IgD-negative memory B cell (primary cell): ENCODE data around the gene SLC9A2. TPM values are rescaled to one million over a fixed set of nuclear protein-coding genes. Genes with fewer than 3 reads are reported as not detected.

Experiments used
- H3K27ac Mint-ChIP-seq, 3 donors: one replicate each; pipeline ENCODE4 v1.8.0; 2020 to 2022; ENCODE audit warnings: mild to moderate bottlenecking in 3 of 3, mixed read lengths in 3 of 3, moderate library complexity in 1 of 3
- H3K27me3 Mint-ChIP-seq: one replicate; pipeline ENCODE4 v1.8.0; 2021; ENCODE audit warnings: mixed read lengths
- H3K36me3 Mint-ChIP-seq: one replicate; pipeline ENCODE4 v1.8.0; 2020; ENCODE audit warnings: mild to moderate bottlenecking, mixed read lengths
- H3K4me1 Mint-ChIP-seq, 3 donors: one replicate each; pipeline ENCODE4 v1.8.0; 2020 to 2022; ENCODE audit warnings: mixed read lengths in 3 of 3, mild to moderate bottlenecking in 1 of 3
- H3K4me3 Mint-ChIP-seq, 4 donors: one replicate each; pipeline ENCODE4 v1.8.0; 2020 to 2022; ENCODE audit warnings: mild to moderate bottlenecking in 4 of 4, mixed read lengths in 4 of 4, moderate library complexity in 3 of 4
- H3K9me3 Mint-ChIP-seq, 3 donors: one replicate each; pipeline ENCODE4 v1.8.0; 2020 to 2021; ENCODE audit warnings: mixed read lengths in 3 of 3, mild to moderate bottlenecking in 1 of 3
- polyA plus RNA-seq: library from polyadenylated mRNA; unstranded; fragments of 300-500 nt; fragmentation: Illumina TruSeq; gene quantifications from one replicate; pipeline ENCODE4 v1.2.3, GENCODE V29; 2021

SLC9A2 gene
- polyA plus RNA-seq, 1 donor from 2014 or later, result not detected

DNA sequence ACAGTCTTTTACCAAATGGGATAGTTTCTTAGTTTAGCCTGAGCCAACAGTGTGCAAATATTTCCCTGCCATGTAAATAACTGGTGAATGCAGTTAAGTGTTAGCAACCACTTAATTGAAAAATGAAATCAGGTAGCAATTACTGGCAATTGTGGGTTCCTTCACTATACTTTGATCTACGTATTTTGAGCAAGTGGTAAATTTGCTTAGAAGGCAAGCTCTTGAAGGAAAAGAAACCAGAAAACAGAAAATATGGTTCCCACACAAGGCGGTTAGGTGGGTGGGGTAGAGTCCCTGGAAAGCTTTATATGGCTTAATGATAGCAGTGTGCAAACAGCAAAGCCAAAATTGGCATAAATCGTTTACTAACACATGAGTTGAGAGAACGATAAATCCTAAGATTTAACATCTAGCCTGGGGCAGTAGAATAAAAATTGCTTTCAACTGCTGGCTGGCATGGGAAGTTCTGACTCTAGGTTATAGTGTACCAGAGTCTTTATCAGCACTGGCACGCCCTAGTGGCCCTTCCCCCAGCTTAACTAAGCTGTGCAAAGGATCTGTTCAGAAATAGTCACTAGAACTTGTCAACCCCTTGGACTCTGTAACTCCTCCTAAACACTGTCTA is 17.0 kb downstream of the SLC9A2 start:
- Mint-ChIP-seq H3K36me3 (no peaks in the 10 kb centered on the region), H3K9me3 (no peaks in the 10 kb centered on the region), H3K27ac (no peak overlapping the region), H3K4me1 (no peaks in the 10 kb centered on the region), H3K4me3 (no peak overlapping the region), H3K27me3 (no peaks in the 10 kb centered on the region)

DNA sequence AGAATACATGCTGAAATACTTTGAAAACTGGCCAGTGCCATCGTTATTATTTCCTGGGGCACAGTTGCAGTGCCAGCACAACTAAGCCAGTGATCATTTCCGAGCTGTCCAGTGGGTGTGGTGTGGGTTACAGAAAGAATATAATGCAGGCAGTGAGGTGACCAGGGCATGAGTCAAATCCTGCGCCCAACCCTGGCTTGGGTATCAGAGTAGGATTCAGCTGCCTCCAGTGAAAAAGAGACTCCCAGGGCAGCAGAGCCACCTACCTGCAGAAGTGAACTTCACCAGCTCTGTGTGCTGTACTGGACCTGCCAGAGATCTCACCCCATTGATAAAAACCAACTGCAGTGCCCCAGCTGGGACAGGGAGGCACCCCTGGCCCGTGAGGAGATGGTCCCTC is 18.0 kb downstream of the SLC9A2 start:
- no peak overlapping the region for H3K4me3 Mint-ChIP-seq
- H3K27ac Mint-ChIP-seq, result no peak overlapping the region
- H3K36me3 Mint-ChIP-seq, result no peaks in the 10 kb centered on the region
- no peaks in the 10 kb centered on the region for H3K9me3 Mint-ChIP-seq
- H3K27me3 Mint-ChIP-seq, result no peaks in the 10 kb centered on the region
- no peaks in the 10 kb centered on the region for H3K4me1 Mint-ChIP-seq

DNA sequence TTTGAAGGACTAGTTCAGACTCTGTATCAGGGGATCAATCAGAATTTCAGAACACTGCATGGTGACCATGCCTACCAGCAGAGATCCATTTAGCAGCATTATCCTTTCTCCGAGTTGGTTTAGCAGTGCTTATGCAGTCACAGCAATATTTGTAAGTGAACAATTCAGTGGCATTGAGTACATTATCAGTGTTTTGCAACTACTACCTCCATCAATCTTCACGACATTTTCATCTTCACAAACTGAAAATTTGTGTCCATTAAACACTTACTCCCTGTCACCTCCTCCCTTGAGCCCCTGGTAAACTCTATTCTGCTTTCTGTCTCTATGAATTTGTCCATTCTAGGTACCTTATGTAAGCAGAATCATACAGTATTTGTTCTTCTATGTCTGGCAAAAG is 20.1 kb downstream of the SLC9A2 start:
- Mint-ChIP-seq H3K9me3 (no peaks in the 10 kb centered on the region), H3K27ac (no peak overlapping the region), H3K27me3 (no peaks in the 10 kb centered on the region), H3K4me3 (no peak overlapping the region), H3K36me3 (no peaks in the 10 kb centered on the region), H3K4me1 (no peaks in the 10 kb centered on the region)

DNA sequence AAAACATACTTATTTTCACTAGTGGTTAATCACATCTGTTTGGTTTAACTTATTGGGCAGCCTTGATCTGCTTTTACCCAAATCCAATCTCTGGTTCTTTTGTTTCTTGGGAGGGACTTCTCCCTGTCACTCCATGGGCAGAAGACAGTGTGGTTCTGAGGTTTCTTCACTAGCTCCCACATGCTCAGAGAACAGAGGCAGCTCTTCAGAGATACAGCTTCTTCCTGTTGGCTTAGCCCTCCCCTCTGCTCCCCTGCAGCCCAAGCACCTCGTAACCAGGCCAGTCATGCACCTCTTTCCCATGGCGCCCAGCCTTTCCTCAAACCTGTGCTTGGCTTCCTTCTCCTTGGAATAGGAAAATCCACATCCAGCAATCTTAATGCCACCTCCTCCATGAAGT is 32.8 kb downstream of the SLC9A2 start:
- Mint-ChIP-seq H3K36me3 (peaks cover 3% of the 10 kb centered on the region), H3K4me3 (no peak overlapping the region), H3K27me3 (peaks cover 8% of the 10 kb centered on the region), H3K9me3 (peaks cover 0 to 10% (median 7%) of the 10 kb centered on the region in 3 donors), H3K27ac (no peak overlapping the region), H3K4me1 (no peaks in the 10 kb centered on the region)

DNA sequence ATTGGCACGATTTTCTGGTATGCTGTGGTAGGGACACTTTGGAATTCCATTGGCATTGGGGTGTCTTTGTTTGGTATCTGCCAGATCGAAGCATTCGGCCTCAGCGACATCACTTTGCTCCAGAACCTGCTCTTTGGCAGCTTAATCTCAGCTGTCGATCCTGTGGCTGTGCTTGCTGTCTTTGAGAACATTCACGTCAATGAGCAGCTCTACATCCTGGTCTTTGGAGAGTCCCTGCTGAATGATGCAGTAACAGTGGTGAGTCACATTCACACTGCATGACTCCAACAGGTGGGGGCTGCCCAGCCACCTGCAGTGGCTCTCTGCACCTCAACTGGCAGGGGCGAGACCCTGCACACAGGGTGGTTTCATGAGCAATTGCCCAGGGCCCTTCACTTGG is 38.4 kb downstream of the SLC9A2 start:
- H3K4me3 Mint-ChIP-seq, result peak overlapping the region in 1 of 4 donors; percentile 69
- no peak overlapping the region for H3K27ac Mint-ChIP-seq
- peaks cover 2 to 5% (median 5%) of the 10 kb centered on the region in 3 donors for H3K4me1 Mint-ChIP-seq
- H3K9me3 Mint-ChIP-seq, result peaks cover 0 to 1% (median 0%) of the 10 kb centered on the region in 3 donors
- H3K36me3 Mint-ChIP-seq, result no peaks in the 10 kb centered on the region
- peaks cover 6% of the 10 kb centered on the region for H3K27me3 Mint-ChIP-seq

DNA sequence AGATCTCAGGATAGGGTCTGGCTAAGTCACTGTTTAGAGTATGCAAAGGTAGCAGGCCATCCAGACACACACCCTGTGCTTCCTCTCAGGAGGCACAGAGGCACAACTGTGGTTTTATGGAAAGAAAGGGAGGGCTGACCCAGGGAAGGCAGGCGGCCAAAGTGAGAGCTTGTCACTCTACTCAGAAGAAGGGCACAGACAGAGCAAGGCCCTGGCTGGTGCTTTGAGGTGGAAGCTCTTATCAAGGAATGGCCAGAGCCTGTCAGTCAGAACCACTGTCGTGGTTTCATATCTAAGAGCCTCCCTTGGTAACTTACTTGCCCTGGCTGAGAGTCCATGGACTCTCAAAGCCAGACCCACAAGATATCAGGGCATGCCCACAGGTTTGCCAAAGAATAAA is 40.7 kb downstream of the SLC9A2 start:
- Mint-ChIP-seq H3K36me3 (no peaks in the 10 kb centered on the region), H3K27me3 (peaks cover 7% of the 10 kb centered on the region), H3K4me3 (no peak overlapping the region), H3K27ac (no peak overlapping the region), H3K4me1 (peaks cover 2 to 6% (median 5%) of the 10 kb centered on the region in 3 donors), H3K9me3 (peaks cover 0 to 4% (median 0%) of the 10 kb centered on the region in 3 donors)

DNA sequence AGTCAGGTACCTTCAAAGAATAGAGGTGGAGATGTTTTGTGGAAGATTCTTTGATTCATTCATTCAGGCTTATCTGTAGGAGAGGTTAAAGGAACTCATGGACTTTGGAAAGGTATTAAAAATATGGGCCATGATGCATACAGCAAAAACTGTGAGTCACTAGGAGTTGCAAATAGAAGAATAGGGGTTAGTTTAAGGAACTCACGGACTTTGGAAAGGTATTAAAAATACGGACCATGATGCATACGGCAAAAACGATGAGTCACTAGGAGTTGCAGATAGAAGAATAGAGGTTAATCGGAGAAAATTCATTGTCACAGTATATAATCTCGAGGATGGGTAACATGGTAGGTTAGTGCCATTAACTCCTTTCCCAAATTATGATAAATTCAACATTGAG is 41.2 kb downstream of the SLC9A2 start:
- Mint-ChIP-seq H3K27ac (no peak overlapping the region), H3K27me3 (peaks cover 7% of the 10 kb centered on the region), H3K9me3 (peaks cover 0 to 4% (median 0%) of the 10 kb centered on the region in 3 donors), H3K4me3 (no peak overlapping the region), H3K36me3 (no peaks in the 10 kb centered on the region), H3K4me1 (peaks cover 2 to 6% (median 5%) of the 10 kb centered on the region in 3 donors)

DNA sequence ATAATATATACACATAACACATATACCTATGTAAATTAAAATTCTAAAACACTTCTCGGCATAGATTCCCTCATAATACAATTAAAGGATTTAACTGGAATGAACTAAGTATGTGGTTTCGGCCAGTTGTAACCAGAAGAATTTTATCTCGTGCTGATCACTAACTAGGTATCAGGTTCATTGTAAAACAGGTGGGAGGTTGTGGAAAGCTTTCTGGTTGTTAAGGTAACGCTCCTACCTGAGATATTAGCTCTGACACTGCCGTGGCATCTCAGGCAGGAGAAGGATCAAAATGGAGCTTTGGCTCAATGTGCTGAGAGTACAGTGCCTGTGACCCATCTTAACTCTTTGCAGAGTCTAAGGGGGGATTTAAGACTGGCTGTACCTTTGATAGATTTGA is 42.5 kb downstream of the SLC9A2 start:
- Mint-ChIP-seq H3K4me3 (no peak overlapping the region), H3K4me1 (peaks cover 2 to 6% (median 5%) of the 10 kb centered on the region in 3 donors), H3K36me3 (no peaks in the 10 kb centered on the region), H3K9me3 (peaks cover 0 to 3% (median 0%) of the 10 kb centered on the region in 3 donors), H3K27me3 (peaks cover 7% of the 10 kb centered on the region), H3K27ac (no peak overlapping the region)

DNA sequence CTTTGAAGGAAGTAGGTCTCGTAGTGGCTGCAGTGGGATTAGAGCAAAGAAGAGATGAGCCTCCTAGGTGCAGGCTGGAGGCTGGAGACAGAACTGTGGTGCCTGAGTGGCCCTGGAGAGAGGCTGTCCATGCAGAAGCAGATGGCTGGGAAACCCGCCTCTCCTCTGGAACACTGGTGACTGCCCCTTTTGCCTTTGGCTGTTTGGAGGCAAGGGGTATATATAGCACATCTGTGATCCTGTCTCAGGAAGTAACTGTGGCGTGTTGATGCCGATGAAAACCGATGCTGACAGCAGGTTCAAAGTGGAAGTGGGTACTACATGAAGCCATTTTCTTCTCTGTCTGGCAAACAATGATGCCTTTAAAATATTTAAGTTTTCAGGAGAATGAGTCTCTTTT is 43.5 kb downstream of the SLC9A2 start:
- Mint-ChIP-seq H3K27ac (no peak overlapping the region), H3K4me3 (peak overlapping the region in 1 of 4 donors; percentile 47), H3K9me3 (peaks cover 0 to 3% (median 0%) of the 10 kb centered on the region in 3 donors), H3K4me1 (peaks cover 2 to 6% (median 5%) of the 10 kb centered on the region in 3 donors), H3K27me3 (peaks cover 7% of the 10 kb centered on the region), H3K36me3 (no peaks in the 10 kb centered on the region)

DNA sequence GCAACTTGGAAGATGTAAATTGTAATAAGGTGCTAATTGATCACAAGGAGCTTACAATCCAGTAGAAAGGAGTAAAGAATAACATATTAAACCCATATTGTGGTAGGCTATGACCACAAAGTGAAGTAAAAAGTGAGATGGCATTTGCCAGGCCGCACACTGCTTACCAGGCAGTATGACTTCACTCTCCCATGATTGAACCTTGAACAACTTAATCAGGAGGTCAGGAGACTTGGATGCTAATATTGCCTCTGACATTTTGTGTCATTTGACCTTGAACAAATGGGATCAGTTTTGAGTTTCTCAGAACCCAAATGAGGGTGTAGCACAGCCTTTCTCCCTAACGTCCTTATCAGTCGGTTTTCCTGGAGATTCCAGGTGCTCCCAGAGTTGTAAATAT is 44.0 kb downstream of the SLC9A2 start:
- Mint-ChIP-seq H3K9me3 (peaks cover 0 to 3% (median 0%) of the 10 kb centered on the region in 3 donors), H3K27me3 (peaks cover 8% of the 10 kb centered on the region), H3K36me3 (no peaks in the 10 kb centered on the region), H3K27ac (no peak overlapping the region), H3K4me1 (peaks cover 2 to 6% (median 5%) of the 10 kb centered on the region in 3 donors), H3K4me3 (no peak overlapping the region)

DNA sequence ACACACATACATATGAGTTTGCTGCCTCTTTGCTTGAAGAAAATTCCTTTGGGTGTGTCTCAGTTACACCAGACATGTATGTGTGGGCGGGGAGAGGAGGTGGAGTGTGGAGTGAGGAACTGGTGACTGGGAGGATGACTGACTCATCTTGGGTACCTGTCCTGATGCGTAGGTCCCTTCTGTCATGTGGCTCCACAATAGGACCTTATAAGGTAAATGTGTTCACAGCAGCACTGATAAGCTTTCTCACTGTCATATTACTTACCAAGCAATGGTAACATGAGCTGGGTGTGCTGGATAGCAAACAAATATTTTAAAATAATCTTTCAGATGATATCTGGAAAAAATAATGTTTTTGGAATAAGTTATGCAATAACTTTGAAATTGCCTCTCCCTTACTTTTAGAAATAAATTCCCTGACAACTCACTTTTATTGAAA is 45.1 kb downstream of the SLC9A2 start:
- no peak overlapping the region for H3K27ac Mint-ChIP-seq

DNA sequence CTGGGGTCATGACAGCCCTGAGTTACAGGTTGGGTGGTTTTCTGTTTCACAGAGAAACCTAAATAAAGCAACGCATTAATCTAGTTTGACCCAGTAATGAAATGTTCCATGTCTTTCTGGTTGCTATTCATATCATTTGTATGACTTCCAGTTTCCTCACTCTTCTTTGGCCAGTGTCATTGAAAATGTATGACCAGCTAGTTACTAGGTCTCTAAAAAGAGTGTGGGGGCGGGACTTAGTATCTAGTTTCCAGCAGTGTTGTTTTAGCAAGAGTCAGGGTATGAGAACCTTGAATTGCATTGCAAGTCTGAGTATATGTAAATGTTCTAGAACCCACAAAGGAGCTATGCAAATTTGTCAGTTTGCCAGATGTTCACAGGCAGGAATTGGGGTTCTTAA is 47.7 kb downstream of the SLC9A2 start:
- Mint-ChIP-seq H3K4me1 (peaks cover 4 to 6% (median 5%) of the 10 kb centered on the region in 3 donors), H3K27ac (no peak overlapping the region), H3K4me3 (no peak overlapping the region), H3K36me3 (no peaks in the 10 kb centered on the region), H3K27me3 (peaks cover 12% of the 10 kb centered on the region), H3K9me3 (peaks cover 0 to 3% (median 0%) of the 10 kb centered on the region in 3 donors)

More for the DNA sequence above, 45.1 kb downstream of the SLC9A2 start:
- Mint-ChIP-seq H3K27me3 (peaks cover 10% of the 10 kb centered on the region), H3K9me3 (peaks cover 0 to 3% (median 0%) of the 10 kb centered on the region in 3 donors), H3K4me3 (no peak overlapping the region), H3K4me1 (peaks cover 2 to 6% (median 5%) of the 10 kb centered on the region in 3 donors), H3K36me3 (no peaks in the 10 kb centered on the region)

DNA sequence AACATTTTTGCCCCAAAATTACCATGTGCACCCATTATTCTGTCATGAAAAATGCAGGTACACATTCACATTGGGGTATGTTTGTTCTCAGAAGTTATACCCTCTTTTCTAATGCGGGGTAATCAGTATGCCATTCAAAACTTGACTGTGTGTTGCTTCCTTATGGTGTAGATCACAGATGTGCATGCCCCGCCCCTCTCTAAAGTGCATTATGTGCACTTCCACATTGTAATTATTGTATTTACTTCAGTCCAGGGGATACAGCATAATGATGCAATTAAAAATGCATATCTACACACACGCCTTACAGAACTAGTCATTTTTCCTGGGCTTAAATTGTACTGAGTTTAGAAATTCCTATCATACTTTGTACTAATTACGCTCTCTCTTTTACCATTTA is 48.8 kb downstream of the SLC9A2 start:
- peaks cover 0 to 5% (median 4%) of the 10 kb centered on the region in 3 donors for H3K4me1 Mint-ChIP-seq
- H3K9me3 Mint-ChIP-seq, result peaks cover 0 to 3% (median 0%) of the 10 kb centered on the region in 3 donors
- H3K36me3 Mint-ChIP-seq, result no peaks in the 10 kb centered on the region
- H3K27me3 Mint-ChIP-seq, result peaks cover 10% of the 10 kb centered on the region
- no peak overlapping the region for H3K27ac Mint-ChIP-seq
- no peak overlapping the region for H3K4me3 Mint-ChIP-seq

DNA sequence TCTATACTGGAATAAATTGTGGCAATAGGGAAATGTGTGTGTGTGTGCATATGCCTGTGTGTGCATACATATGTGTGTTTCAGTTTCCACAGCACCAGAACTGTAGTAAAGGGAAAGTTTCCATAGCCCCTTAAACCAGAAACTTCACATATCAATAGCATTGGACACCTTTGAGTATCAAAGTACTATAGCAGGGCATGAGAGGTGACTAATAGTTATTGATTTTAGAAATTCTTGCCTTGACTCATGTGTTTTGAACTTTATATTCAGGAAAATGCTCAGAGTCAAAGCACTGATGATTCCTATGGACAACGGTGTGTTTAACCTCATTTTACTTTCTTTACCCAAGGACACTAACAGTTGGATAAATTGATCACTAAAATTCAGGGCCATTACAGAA is 50.0 kb downstream of the SLC9A2 start:
- Mint-ChIP-seq H3K27ac (no peak overlapping the region), H3K36me3 (no peaks in the 10 kb centered on the region), H3K4me3 (no peak overlapping the region), H3K9me3 (peaks cover 0 to 3% (median 0%) of the 10 kb centered on the region in 3 donors), H3K4me1 (peaks cover 0 to 5% (median 4%) of the 10 kb centered on the region in 3 donors), H3K27me3 (peaks cover 9% of the 10 kb centered on the region)

DNA sequence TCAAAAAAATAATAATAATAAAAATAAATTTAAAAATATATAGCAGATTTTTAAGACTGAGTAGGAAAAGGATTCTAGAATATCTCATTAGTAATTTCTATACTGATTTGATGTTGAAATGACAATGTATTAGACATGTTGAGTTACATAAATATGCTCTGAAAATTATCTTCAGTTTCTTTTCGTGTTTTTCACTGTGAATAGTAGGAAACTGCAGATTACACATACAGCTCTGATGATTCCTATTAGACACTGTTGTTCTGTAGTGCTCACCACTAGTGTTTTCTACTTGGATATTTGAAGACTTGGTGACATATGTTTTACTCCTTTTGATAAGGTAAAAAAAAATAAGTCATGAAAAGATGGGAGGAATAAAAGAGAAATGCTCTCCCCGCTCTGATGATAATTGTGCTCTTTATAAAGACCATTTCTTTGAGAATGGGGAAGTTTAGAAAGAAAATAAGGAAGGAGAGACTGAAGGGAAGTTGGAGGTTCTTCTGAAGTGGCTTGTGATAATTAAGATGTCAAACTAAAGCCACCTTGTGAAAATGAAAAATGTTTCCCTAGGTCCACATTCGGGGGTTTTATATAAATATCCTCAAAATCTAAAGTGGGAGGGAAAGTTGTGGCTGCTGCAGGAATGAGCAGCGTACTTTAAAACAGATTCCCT is 52.9 kb downstream of the SLC9A2 start:
- Mint-ChIP-seq H3K27me3 (peaks cover 14% of the 10 kb centered on the region), H3K4me3 (no peak overlapping the region)

DNA sequence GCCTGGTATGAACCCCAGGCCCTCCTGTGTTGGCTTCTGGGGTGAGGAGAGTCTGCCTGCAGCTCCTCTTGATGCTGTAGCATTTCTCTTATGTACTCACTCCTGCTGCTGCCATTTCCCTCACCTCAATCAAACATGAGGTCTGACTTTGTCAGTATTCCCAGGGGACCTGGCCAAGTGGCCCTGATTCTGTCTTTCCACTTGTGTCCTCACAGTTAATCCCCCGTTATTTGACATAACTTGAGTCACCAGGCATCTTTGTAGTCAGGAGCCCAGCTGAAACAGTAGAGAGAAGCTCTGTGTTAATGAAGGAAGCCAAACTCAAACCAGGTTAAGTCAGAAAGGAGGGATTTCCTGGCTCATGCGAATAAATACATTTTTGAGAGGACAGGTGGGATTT is 55.0 kb downstream of the SLC9A2 start:
- Mint-ChIP-seq H3K4me1 (peaks cover 1 to 5% (median 4%) of the 10 kb centered on the region in 3 donors), H3K27ac (no peak overlapping the region), H3K27me3 (peaks cover 13% of the 10 kb centered on the region), H3K9me3 (no peaks in the 10 kb centered on the region), H3K36me3 (no peaks in the 10 kb centered on the region), H3K4me3 (no peak overlapping the region)

More for the DNA sequence above, 52.9 kb downstream of the SLC9A2 start:
- H3K36me3 Mint-ChIP-seq, result no peaks in the 10 kb centered on the region
- H3K4me1 Mint-ChIP-seq, result peaks cover 0 to 5% (median 4%) of the 10 kb centered on the region in 3 donors
- H3K27ac Mint-ChIP-seq, result no peak overlapping the region
- H3K9me3 Mint-ChIP-seq, result no peaks in the 10 kb centered on the region
